NCI-H1930 (cell line): Measurements from ENCODE around the gene CYYR1.

Experiments
- DNase-seq, 2 experiments: peaks; one replicate each; lab custom pipeline; 2025; lab: John Stamatoyannopoulos, UW

CYYR1 gene

GRCh38 chr21:26553898-26554297 is 19.2 kb downstream of the CYYR1 start:
- DNase-seq: peak in 1 of 2 experiments; percentile 26

GRCh38 chr21:26550326-26550725 is 22.8 kb downstream of the CYYR1 start:
- DNase-seq: no peak

GRCh38 chr21:26546446-26547097 is 26.5 kb downstream of the CYYR1 start:
- DNase-seq: no peak

- DNase-seq: no peak
Observed at GRCh38 chr21:26544201-26544775, 28.8 kb downstream of the CYYR1 start.

GRCh38 chr21:26540651-26541050 is 32.4 kb downstream of the CYYR1 start:
- no peak for DNase-seq

GRCh38 chr21:26539566-26539965 is 33.5 kb downstream of the CYYR1 start:
- no peak for DNase-seq

GRCh38 chr21:26534517-26534916 is 38.6 kb downstream of the CYYR1 start:
- no peak for DNase-seq

- no peak for DNase-seq
Observed at GRCh38 chr21:26532208-26532607, 40.9 kb downstream of the CYYR1 start.

- peak in 1 of 2 experiments; percentile 16 for DNase-seq
Observed at GRCh38 chr21:26529526-26529925, 43.6 kb downstream of the CYYR1 start.

- peak in 1 of 2 experiments; percentile 7 for DNase-seq
Observed at GRCh38 chr21:26528882-26529281, 44.2 kb downstream of the CYYR1 start.

- DNase-seq: no peak
Observed at GRCh38 chr21:26522704-26523103, 50.4 kb downstream of the CYYR1 start.

- no peak for DNase-seq
Observed at GRCh38 chr21:26519142-26519541, 53.9 kb downstream of the CYYR1 start.

- no peak for DNase-seq
Observed at GRCh38 chr21:26515257-26515656, 57.8 kb downstream of the CYYR1 start.

GRCh38 chr21:26513212-26513611 is 59.9 kb downstream of the CYYR1 start:
- DNase-seq: no peak

- DNase-seq: no peak
Observed at GRCh38 chr21:26512664-26513063, 60.4 kb downstream of the CYYR1 start.

GRCh38 chr21:26508903-26509302 is 64.2 kb downstream of the CYYR1 start:
- DNase-seq: no peak

GRCh38 chr21:26506956-26507355 is 66.1 kb downstream of the CYYR1 start:
- DNase-seq: no peak

- no peak for DNase-seq
Observed at GRCh38 chr21:26505211-26505610, 67.9 kb downstream of the CYYR1 start.

- no peak for DNase-seq
Observed at GRCh38 chr21:26503414-26503813, 69.7 kb downstream of the CYYR1 start.

- DNase-seq: no peak
Observed at GRCh38 chr21:26501495-26502021, 71.5 kb downstream of the CYYR1 start.

- no peak for DNase-seq
Observed at GRCh38 chr21:26499495-26499894, 73.6 kb downstream of the CYYR1 start.

- no peak for DNase-seq
Observed at GRCh38 chr21:26495283-26495849, 77.7 kb downstream of the CYYR1 start.

GRCh38 chr21:26491663-26492062 is 81.4 kb downstream of the CYYR1 start:
- DNase-seq: no peak
